ENCODE results near the gene MUC5AC. TPM values are rescaled to one million over a fixed set of nuclear protein-coding genes. Genes with fewer than 3 reads are reported as not detected.

The MUC5AC gene
- total and polyA plus RNA-seq, 4 donors = not detected

- TF ChIP-seq CTCF (IDR thresholded peaks at IDR 0.05; ENCODE audit: low read depth, low read length, missing input control) (no peak), NR2F2 (IDR thresholded peaks at IDR 0.05) (no peak), GABPA (IDR thresholded peaks at IDR 0.05 in 1 of 2, conservative IDR thresholded peaks at IDR 0.05 in 1 of 2) (no peak), EGR1 (IDR thresholded peaks at IDR 0.05; ENCODE audit: low read depth in 2 of 2) (no peak), RXRA (IDR thresholded peaks at IDR 0.05) (no peak), TAF1 (conservative IDR thresholded peaks at IDR 0.05) (no peak), ATF3 (IDR thresholded peaks at IDR 0.05) (no peak)
These were observed 70.5 kb downstream of the MUC5AC start (continued) for GRCh38 chr11:1228101-1228821.

- no peaks in the 10 kb centered on the region for H3K36me3 ChIP-seq (ENCODE audit: control insufficient read depth in 4 of 4, insufficient read depth in 3 of 4, low read depth in 1 of 4, low read length in 3 of 4)
- H3K4me1 ChIP-seq (ENCODE audit: control insufficient read depth in 4 of 4, insufficient read depth in 4 of 4, low read length in 3 of 4) = no peaks in the 10 kb centered on the region
- no peak for TF ChIP-seq CTCF (IDR thresholded peaks at IDR 0.05; ENCODE audit: low read depth, low read length, missing input control)
- TF ChIP-seq FOXA2 (IDR thresholded peaks at IDR 0.05) = no peak
- no peak for TF ChIP-seq RXRA (IDR thresholded peaks at IDR 0.05)
- no peak for TF ChIP-seq JUND (IDR thresholded peaks at IDR 0.05)
- TF ChIP-seq HNF4A (conservative IDR thresholded peaks at IDR 0.05) = no peak
- TF ChIP-seq ATF3 (IDR thresholded peaks at IDR 0.05) = no peak
- no peak for TF ChIP-seq NR2F2 (IDR thresholded peaks at IDR 0.05)
- no peak for TF ChIP-seq MAX (IDR thresholded peaks at IDR 0.05)
- TF ChIP-seq YY1 (IDR thresholded peaks at IDR 0.05) = no peak
- H3K27ac ChIP-seq (ENCODE audit: low read depth in 1 of 2, low read length in 2 of 2) = no peak overlapping the region
- no peaks in the 10 kb centered on the region for H3K27me3 ChIP-seq (ENCODE audit: control insufficient read depth in 4 of 4, insufficient read depth in 4 of 4, low read length in 3 of 4)
- 75% methylated on average over 18 of the region's 18 CpGs for WGBS
- DNase-seq (ENCODE audit: low spot score) = no peak
- H3K9me3 ChIP-seq (ENCODE audit: control insufficient read depth in 4 of 4, low read length in 3 of 4) = no peaks in the 10 kb centered on the region
- no peak overlapping the region for H3K9ac ChIP-seq (ENCODE audit: low read depth in 1 of 2, low read length in 2 of 2)
- H3K4me3 ChIP-seq (ENCODE audit: low read depth in 1 of 3, low read length in 3 of 3) = no peak overlapping the region
These were observed 71.2 kb downstream of the MUC5AC start for GRCh38 chr11:1228921-1229451.

GRCh38 chr11:1229471-1230120, 71.8 kb downstream of the MUC5AC start:
- Histone ChIP-seq H3K4me1 (ENCODE audit: control insufficient read depth in 4 of 4, insufficient read depth in 4 of 4, low read length in 3 of 4) (no peaks in the 10 kb centered on the region), H3K9me3 (ENCODE audit: control insufficient read depth in 4 of 4, low read length in 3 of 4) (no peaks in the 10 kb centered on the region), H3K27ac (ENCODE audit: low read depth in 1 of 2, low read length in 2 of 2) (no peak overlapping the region), H3K36me3 (ENCODE audit: control insufficient read depth in 4 of 4, insufficient read depth in 3 of 4, low read depth in 1 of 4, low read length in 3 of 4) (no peaks in the 10 kb centered on the region), H3K4me3 (ENCODE audit: low read depth in 1 of 3, low read length in 3 of 3) (no peak overlapping the region), H3K27me3 (ENCODE audit: control insufficient read depth in 4 of 4, insufficient read depth in 4 of 4, low read length in 3 of 4) (no peaks in the 10 kb centered on the region), H3K9ac (ENCODE audit: low read depth in 1 of 2, low read length in 2 of 2) (no peak overlapping the region)
- DNase-seq (ENCODE audit: low spot score) = no peak
- WGBS = 77% methylated on average over 27 of the region's 27 CpGs
- TF ChIP-seq REST (IDR thresholded peaks at IDR 0.05) = no peak
- TF ChIP-seq SP1 (IDR thresholded peaks at IDR 0.05) = no peak
- no peak for TF ChIP-seq YY1 (IDR thresholded peaks at IDR 0.05)
- no peak for TF ChIP-seq RXRA (IDR thresholded peaks at IDR 0.05)
- TF ChIP-seq CTCF (IDR thresholded peaks at IDR 0.05; ENCODE audit: low read depth, low read length, missing input control) = no peak
- no peak for TF ChIP-seq FOXA1 (IDR thresholded peaks at IDR 0.05)
- no peak for TF ChIP-seq MAX (IDR thresholded peaks at IDR 0.05)
- TF ChIP-seq TAF1 (conservative IDR thresholded peaks at IDR 0.05) = no peak
- no peak for TF ChIP-seq HNF4G (IDR thresholded peaks at IDR 0.05)
- no peak for TF ChIP-seq EGR1 (IDR thresholded peaks at IDR 0.05; ENCODE audit: low read depth in 2 of 2)
